Measurements from ENCODE around the gene ORC2.
"Not testable (repeated sequence)": the region's sequence is repeated elsewhere in the genome, so short reads cannot be mapped to it uniquely, and the experiment has no call there.

ORC2 gene

GRCh38 chr2:200963124-200963917 is at the start of gene ORC2:
TSS of gene ORC2 (minus strand) at chr2:200963660. CDS start at chr2:200958123, 5,537 bp downstream.
- DNase-seq (ENCODE audit: low read depth), result peak; percentile 84

- no peak for DNase-seq (ENCODE audit: low read depth)
Measured at GRCh38 chr2:201008296-201008829, 44.9 kb upstream of the ORC2 start.

GRCh38 chr2:201007584-201007998 is 44.1 kb upstream of the ORC2 start:
- no peak for DNase-seq (ENCODE audit: low read depth)

GRCh38 chr2:201006704-201007103 is 43.2 kb upstream of the ORC2 start:
- no peak for DNase-seq (ENCODE audit: low read depth)

GRCh38 chr2:201004370-201004769 is 40.9 kb upstream of the ORC2 start:
- no peak for DNase-seq (ENCODE audit: low read depth)

- no peak for DNase-seq (ENCODE audit: low read depth)
Measured at GRCh38 chr2:200993097-200993496, 29.6 kb upstream of the ORC2 start.

- DNase-seq (ENCODE audit: low read depth), result no peak
Measured at GRCh38 chr2:200987137-200987536, 23.7 kb upstream of the ORC2 start.

GRCh38 chr2:200985799-200986198 is 22.3 kb upstream of the ORC2 start:
- no peak for DNase-seq (ENCODE audit: low read depth)

GRCh38 chr2:200976710-200977109 is 13.2 kb upstream of the ORC2 start:
- DNase-seq (ENCODE audit: low read depth), result no peak

GRCh38 chr2:200975672-200976071 is 12.2 kb upstream of the ORC2 start:
- DNase-seq (ENCODE audit: low read depth), result no peak

- not testable (repeated sequence) for DNase-seq (ENCODE audit: low read depth)
Measured at GRCh38 chr2:200970057-200970456, 6.6 kb upstream of the ORC2 start.

GRCh38 chr2:200968735-200969134 is 5.3 kb upstream of the ORC2 start:
- DNase-seq (ENCODE audit: low read depth), result no peak

- DNase-seq (ENCODE audit: low read depth), result no peak
Measured at GRCh38 chr2:200968162-200968561, 4.7 kb upstream of the ORC2 start.

- no peak for DNase-seq (ENCODE audit: low read depth)
Measured at GRCh38 chr2:200966770-200967169, 3.3 kb upstream of the ORC2 start.

GRCh38 chr2:200964498-200964897 is 1.0 kb upstream of the ORC2 start:
- DNase-seq (ENCODE audit: low read depth), result no peak

GRCh38 chr2:200963918-200964252 is 425 bp upstream of the ORC2 start:
- DNase-seq (ENCODE audit: low read depth), result not testable (repeated sequence)

GRCh38 chr2:200962811-200963123 is 693 bp downstream of the ORC2 start:
- no peak for DNase-seq (ENCODE audit: low read depth)

GRCh38 chr2:200961674-200962073 is 1.8 kb downstream of the ORC2 start:
- no peak for DNase-seq (ENCODE audit: low read depth)

- no peak for DNase-seq (ENCODE audit: low read depth)
Measured at GRCh38 chr2:200950378-200950777, 13.1 kb downstream of the ORC2 start.

GRCh38 chr2:200945395-200945729 is 18.1 kb downstream of the ORC2 start:
- DNase-seq (ENCODE audit: low read depth), result no peak

- DNase-seq (ENCODE audit: low read depth), result no peak
Measured at GRCh38 chr2:200944467-200945394, 18.7 kb downstream of the ORC2 start.

- no peak for DNase-seq (ENCODE audit: low read depth)
Measured at GRCh38 chr2:200943527-200944105, 19.8 kb downstream of the ORC2 start.

GRCh38 chr2:200939832-200940231 is 23.6 kb downstream of the ORC2 start:
- no peak for DNase-seq (ENCODE audit: low read depth)
